GM21360 (cell line): ENCODE data around the gene PTH2.

ENCODE experiments used
- ATAC-seq: cut with Tn5 transposase; IDR thresholded peaks from one replicate; pipeline ENCODE4 v1.9.1; 2021; ENCODE audit warnings: mild to moderate bottlenecking, moderate library complexity; ENCODE audit not compliant: unreplicated experiment

The PTH2 gene

GRCh38 chr19:49432141-49433073 lies 9.2 kb upstream of the PTH2 start:
- ATAC-seq, result no peak

- ATAC-seq, result no peak
These were observed 8.1 kb upstream of the PTH2 start for GRCh38 chr19:49431330-49431749.

GRCh38 chr19:49430678-49431329 lies 7.6 kb upstream of the PTH2 start:
- no peak for ATAC-seq

- ATAC-seq, result no peak
These were observed 7.0 kb upstream of the PTH2 start for GRCh38 chr19:49430172-49430677.

- no peak for ATAC-seq
These were observed 5.6 kb upstream of the PTH2 start for GRCh38 chr19:49428547-49429451.

GRCh38 chr19:49427855-49428546 lies 4.8 kb upstream of the PTH2 start:
- no peak for ATAC-seq

GRCh38 chr19:49427339-49427738 lies 4.1 kb upstream of the PTH2 start:
- no peak for ATAC-seq

- no peak for ATAC-seq
These were observed 2.8 kb upstream of the PTH2 start for GRCh38 chr19:49425922-49426592.

GRCh38 chr19:49425178-49425577 lies 1.9 kb upstream of the PTH2 start, which contains the start of gene GFY:
TSS of gene GFY (plus strand) at chr19:49425388. CDS start at chr19:49426431, 1,043 bp downstream.
- ATAC-seq, result no peak

- ATAC-seq, result no peak
These were observed 703 bp upstream of the PTH2 start for GRCh38 chr19:49423985-49424303.

GRCh38 chr19:49422407-49423070 lies 702 bp downstream of the PTH2 start:
- no peak for ATAC-seq

- ATAC-seq, result no peak
These were observed 1.4 kb downstream of the PTH2 start for GRCh38 chr19:49421878-49422202.

- no peak for ATAC-seq
These were observed 2.0 kb downstream of the PTH2 start for GRCh38 chr19:49421039-49421877.

- ATAC-seq, result no peak
These were observed 3.0 kb downstream of the PTH2 start for GRCh38 chr19:49420227-49420626.

- no peak for ATAC-seq
These were observed 4.1 kb downstream of the PTH2 start for GRCh38 chr19:49419173-49419572.

GRCh38 chr19:49418511-49418910 lies 4.7 kb downstream of the PTH2 start:
- ATAC-seq, result no peak

- no peak for ATAC-seq
These were observed 6.2 kb downstream of the PTH2 start for GRCh38 chr19:49417088-49417487.

- no peak for ATAC-seq
These were observed 7.4 kb downstream of the PTH2 start for GRCh38 chr19:49415810-49416200.
